ENCODE measurements around the gene FRS3. TPM values are rescaled to one million over a fixed set of nuclear protein-coding genes. Genes with fewer than 3 reads are reported as not detected.
A peak's percentile ranks its signal among the peaks of the same experiment; 100 is the strongest.

The FRS3 gene
- total RNA-seq, 6 donors from 2014 or later, result 4.1 to 26.2 (median 6.8) TPM

DNA sequence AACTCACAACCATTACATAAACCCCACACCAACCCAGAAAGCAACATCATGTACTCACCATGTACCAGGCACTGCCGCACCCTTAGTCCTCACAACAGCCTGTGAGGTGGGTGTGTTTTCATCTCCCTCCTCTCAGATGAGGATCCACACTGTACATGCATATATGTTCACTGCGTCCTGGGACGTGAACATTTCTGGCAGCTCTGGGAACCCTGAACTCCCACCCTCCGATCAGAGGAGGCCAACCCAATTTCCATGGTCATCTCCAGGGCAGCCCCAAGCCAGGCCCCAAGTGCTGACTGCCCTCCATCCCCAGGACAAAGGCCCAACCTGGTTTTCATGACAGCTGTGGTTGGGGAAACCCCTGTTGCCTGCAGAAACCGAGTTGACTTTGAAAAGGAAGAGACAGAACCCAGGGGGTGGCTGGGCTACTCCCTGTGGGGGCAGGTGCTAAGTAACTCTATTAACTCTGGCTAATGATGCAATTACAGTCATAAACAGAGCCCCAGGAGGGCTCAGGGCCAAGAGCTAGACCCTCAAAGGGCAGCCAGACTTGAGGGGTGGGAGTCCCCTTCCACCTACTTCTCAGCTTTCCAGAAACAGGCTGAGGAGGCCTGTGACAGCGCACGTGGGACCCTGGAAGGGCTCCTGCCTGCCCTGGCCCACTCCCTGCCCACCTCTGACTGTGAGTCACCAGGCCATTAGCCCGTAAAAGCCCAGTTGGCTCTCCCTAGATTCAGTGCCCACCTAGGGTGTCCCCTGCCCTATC is 46.9 kb downstream of the FRS3 start:
- H3K36me3 ChIP-seq, result peaks cover 0 to 2% (median 0%) of the 10 kb centered on the region in 4 donors
- peak overlapping the region in 2 of 4 donors; percentile 97 to 98 for H3K4me3 ChIP-seq
- H3K27ac ChIP-seq, result peak overlapping the region; percentile 94 to 99 (median 96)
- peaks cover 40 to 62% (median 50%) of the 10 kb centered on the region in 4 donors for H3K4me1 ChIP-seq
- no peak for ATAC-seq (ENCODE audit: low FRiP score in 2 of 2)
- H3K27me3 ChIP-seq, result no peaks in the 10 kb centered on the region
- DNase-seq, result no peak
- TF ChIP-seq, protein P1, sequence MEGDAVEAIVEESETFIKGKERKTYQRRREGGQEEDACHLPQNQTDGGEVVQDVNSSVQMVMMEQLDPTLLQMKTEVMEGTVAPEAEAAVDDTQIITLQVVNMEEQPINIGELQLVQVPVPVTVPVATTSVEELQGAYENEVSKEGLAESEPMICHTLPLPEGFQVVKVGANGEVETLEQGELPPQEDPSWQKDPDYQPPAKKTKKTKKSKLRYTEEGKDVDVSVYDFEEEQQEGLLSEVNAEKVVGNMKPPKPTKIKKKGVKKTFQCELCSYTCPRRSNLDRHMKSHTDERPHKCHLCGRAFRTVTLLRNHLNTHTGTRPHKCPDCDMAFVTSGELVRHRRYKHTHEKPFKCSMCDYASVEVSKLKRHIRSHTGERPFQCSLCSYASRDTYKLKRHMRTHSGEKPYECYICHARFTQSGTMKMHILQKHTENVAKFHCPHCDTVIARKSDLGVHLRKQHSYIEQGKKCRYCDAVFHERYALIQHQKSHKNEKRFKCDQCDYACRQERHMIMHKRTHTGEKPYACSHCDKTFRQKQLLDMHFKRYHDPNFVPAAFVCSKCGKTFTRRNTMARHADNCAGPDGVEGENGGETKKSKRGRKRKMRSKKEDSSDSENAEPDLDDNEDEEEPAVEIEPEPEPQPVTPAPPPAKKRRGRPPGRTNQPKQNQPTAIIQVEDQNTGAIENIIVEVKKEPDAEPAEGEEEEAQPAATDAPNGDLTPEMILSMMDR (IDR thresholded peaks at IDR 0.05), result no peak
- TF ChIP-seq POLR2A (IDR thresholded peaks at IDR 0.05) (no peak), EP300 (IDR thresholded peaks at IDR 0.05) (no peak), POLR2AphosphoS5 (IDR thresholded peaks at IDR 0.05) (no peak)
- 76 to 77% methylated on average over 8 of the region's 8 CpGs for WGBS, 2 donors
- H3K9me3 ChIP-seq, result no peaks in the 10 kb centered on the region

DNA sequence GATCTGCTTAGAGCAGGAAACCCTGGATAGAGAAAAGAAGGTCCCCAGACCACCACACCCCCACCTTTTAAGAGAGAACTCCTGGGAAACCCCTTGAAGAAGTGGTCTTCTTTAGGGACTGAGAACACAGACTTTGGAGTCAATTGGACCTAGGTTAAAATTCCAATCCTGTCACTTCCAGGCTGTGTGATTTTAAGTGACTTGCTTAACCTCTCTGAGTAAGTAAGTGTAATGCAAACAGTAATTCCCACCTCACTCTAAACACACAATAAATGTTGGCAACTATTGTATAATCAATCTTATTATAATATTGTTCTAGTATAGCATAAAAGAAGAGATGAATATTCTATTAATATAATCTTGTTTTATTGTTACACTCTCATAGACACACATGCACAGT is 47.6 kb downstream of the FRS3 start:
- no peaks in the 10 kb centered on the region for H3K9me3 ChIP-seq
- no peak overlapping the region for H3K4me3 ChIP-seq
- peaks cover 42 to 68% (median 53%) of the 10 kb centered on the region in 4 donors for H3K4me1 ChIP-seq
- peak overlapping the region in 3 of 4 donors; percentile 8 to 98 (median 14) for H3K27ac ChIP-seq
- H3K36me3 ChIP-seq, result peaks cover 0 to 2% (median 0%) of the 10 kb centered on the region in 4 donors
- TF ChIP-seq EP300 (IDR thresholded peaks at IDR 0.05) (no peak), POLR2A (IDR thresholded peaks at IDR 0.05) (no peak), POLR2AphosphoS5 (IDR thresholded peaks at IDR 0.05) (no peak)
- TF ChIP-seq, protein P1 (IDR thresholded peaks at IDR 0.05), result no peak
- DNase-seq (no peak), ATAC-seq (ENCODE audit: low FRiP score in 2 of 2) (no peak)
- H3K27me3 ChIP-seq, result no peaks in the 10 kb centered on the region

DNA sequence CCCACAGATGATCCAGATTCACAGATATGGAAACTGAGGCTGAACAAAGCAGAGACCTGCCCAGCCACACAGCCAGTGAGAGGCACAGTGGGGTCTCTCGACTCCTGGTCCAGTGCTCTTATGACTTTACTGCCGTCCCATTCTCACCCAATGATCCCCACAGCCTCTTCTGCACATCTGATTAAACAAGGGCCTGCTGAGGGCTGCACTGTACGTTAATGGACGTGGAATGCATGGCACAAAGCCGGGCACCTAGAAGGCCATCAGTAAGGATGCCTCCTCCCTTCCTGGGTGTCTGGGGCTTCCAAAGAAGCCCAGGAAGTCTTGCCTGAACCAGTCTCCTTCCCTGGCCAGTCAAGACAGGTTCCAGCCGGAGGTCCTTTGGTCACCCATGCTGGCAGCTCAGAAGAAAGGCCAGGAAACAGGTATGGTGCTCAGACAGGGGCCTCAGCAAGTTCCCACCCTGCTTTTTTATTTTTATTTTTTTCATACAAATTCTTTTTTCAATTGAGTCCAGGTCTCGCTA is 48.1 kb downstream of the FRS3 start:
- peak overlapping the region in 2 of 4 donors; percentile 8 to 14 for H3K27ac ChIP-seq
- H3K27me3 ChIP-seq, result no peaks in the 10 kb centered on the region
- WGBS, 2 donors, result 92 to 100% methylated on average over 5 to 7 of the region's 7 CpGs
- H3K9me3 ChIP-seq, result no peaks in the 10 kb centered on the region
- TF ChIP-seq EP300 (IDR thresholded peaks at IDR 0.05) (no peak), POLR2A (IDR thresholded peaks at IDR 0.05) (no peak), POLR2AphosphoS5 (IDR thresholded peaks at IDR 0.05) (no peak)
- TF ChIP-seq, protein P1 (IDR thresholded peaks at IDR 0.05), result no peak
- ATAC-seq (ENCODE audit: low FRiP score in 2 of 2), result no peak
- H3K36me3 ChIP-seq, result peaks cover 0 to 2% (median 0%) of the 10 kb centered on the region in 4 donors
- peaks cover 42 to 74% (median 56%) of the 10 kb centered on the region in 4 donors for H3K4me1 ChIP-seq
- DNase-seq, result no peak
- H3K4me3 ChIP-seq, result no peak overlapping the region

DNA sequence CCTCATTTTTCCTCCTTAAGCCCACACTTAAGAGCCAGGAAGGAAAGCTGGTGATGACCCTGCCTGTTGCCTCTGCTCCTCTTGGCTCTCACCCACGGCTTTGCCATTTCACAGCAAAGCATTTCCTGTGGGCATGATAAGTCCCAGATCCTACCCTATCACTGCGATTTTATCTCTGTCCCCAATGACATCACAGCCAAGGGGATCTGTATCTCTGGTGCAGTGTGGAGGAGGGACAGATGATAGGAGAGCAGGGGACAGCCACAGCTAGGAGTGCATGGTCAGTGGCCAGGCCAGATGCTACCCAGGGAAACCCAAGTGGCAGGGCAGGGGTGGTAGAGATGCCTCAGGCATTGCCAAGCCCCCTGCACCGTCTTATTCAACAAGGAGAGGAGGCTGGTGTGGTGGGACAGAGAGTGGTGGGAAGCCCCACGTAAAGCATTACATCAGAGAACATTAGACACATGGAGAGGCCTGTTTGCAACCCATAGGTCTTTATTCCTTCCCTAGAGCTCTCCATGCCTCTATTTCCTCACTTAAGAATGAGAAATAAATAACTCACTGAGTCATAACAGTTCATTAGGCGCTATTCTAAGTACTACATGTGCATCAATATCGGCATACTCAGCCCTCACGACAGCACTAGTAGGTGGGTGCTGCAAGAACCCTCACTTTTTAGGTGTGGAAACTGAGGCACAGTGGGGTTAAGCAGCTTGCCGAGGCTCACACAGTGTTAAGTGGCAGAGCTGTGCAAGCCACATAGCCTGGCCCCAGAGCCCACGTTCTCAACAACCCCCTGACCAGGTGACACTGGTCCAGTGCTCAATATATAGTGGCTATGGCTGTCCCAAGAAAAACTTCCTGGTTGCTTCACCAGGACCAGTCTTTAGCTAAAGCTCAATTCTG is 48.9 kb downstream of the FRS3 start:
- Histone ChIP-seq H3K36me3 (peaks cover 0 to 2% (median 0%) of the 10 kb centered on the region in 4 donors), H3K27ac (peak overlapping the region in 1 of 4 donors; percentile 38), H3K9me3 (no peaks in the 10 kb centered on the region), H3K27me3 (no peaks in the 10 kb centered on the region), H3K4me3 (no peak overlapping the region), H3K4me1 (peaks cover 36 to 69% (median 55%) of the 10 kb centered on the region in 4 donors)
- ATAC-seq (ENCODE audit: low FRiP score in 2 of 2) (no peak), DNase-seq (no peak)
- 68 to 77% methylated on average over 9 of the region's 9 CpGs for WGBS, 2 donors
- TF ChIP-seq EP300 (IDR thresholded peaks at IDR 0.05) (no peak), POLR2A (IDR thresholded peaks at IDR 0.05) (no peak), POLR2AphosphoS5 (IDR thresholded peaks at IDR 0.05) (no peak)
- TF ChIP-seq, protein P1 (IDR thresholded peaks at IDR 0.05), result no peak
